NCI-H2196 treated with DMSO at 0.1 percent for 48 hours (cell line): ENCODE measurements around the gene S100A14.
A peak's percentile ranks its signal among the peaks of the same experiment; 100 is the strongest.
"Not testable (repeated sequence)": the region's sequence is repeated elsewhere in the genome, so short reads cannot be mapped to it uniquely, and the experiment has no call there.

Experiments used
- DNase-seq: peaks from one replicate; lab custom pipeline; 2025; ENCODE audit not compliant: unreplicated experiment; lab: John Stamatoyannopoulos, UW

The S100A14 gene

DNA sequence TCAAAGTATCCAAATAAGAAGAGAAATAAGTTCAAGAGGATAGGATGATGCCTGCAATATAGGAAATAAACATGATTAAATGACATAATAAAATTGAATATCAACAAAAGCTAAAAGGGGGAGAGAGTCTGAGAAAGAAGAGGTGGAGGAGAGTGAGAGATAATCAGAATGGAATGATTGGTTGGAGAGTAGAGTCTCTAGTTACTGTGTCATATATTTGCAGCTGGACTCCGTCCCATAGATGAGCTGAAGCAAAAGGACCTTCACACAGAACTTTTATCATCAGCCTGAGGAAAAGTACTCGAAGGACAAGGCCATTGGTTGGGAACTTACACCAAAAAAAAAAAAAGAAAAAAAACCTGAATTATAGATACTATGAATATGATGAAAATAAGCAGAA, 27.6 kb downstream of the S100A14 start:
- no peak for DNase-seq

GRCh38 chr1:153588033-153588432, 28.1 kb downstream of the S100A14 start:
- not testable (repeated sequence) for DNase-seq

- DNase-seq: no peak
These were observed 28.8 kb downstream of the S100A14 start for GRCh38 chr1:153587314-153587713.

DNA sequence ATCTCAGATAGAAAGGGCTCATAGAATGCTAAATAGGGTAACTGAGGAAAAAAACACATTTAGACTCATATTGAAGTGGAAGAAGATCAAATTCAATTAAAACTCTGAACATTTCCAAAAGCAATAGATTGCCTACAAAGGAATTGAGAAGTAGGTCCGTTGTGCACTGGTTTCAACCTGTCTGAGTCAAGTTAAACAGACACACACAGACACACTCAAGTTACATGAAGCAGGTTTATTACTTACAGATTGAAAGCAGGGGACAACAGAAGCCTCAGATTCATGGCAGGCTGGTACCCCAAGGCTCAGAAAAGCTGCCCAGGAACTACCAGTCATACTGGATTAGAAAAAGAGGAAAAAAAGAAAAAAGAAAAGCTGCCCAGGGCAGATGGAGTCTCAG, 29.8 kb downstream of the S100A14 start:
- DNase-seq: no peak

GRCh38 chr1:153585006-153585405, 31.1 kb downstream of the S100A14 start:
- DNase-seq: no peak

DNA sequence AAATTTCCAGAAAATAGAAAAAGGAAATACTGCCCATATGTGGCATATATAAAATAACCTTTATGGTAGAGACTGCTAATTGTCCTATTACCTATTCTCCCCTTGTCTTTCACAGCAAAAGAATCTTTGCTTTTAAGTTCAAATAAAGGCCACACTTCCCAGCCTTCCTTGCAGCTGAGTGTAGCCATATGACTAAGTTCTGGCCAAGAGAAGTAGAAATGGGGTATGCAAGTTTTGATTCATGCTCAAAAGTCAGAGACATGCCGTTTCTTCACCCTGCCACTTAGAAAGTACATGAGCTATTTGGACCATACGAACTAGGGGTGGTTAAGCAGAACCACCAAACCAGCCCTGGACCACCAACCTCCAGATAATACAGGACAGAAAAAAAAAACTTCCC, 32.1 kb downstream of the S100A14 start:
- DNase-seq: no peak

DNA sequence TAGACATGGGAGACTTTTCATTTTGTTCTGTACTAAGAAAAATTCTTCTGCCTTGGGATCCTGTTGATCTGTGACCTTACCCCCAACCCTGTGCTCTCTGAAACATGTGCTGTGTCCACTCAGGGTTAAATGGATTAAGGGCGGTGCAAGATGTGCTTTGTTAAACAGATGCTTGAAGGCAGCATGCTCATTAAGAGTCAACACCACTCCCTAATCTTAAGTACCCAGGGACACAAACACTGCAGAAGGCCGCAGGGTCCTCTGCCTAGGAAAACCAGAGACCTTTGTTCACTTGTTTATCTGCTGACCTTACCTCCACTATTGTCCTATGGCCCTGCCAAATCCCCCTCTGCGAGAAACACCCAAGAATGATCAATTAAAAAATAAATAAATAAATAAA, 32.6 kb downstream of the S100A14 start:
- DNase-seq: not testable (repeated sequence)

DNA sequence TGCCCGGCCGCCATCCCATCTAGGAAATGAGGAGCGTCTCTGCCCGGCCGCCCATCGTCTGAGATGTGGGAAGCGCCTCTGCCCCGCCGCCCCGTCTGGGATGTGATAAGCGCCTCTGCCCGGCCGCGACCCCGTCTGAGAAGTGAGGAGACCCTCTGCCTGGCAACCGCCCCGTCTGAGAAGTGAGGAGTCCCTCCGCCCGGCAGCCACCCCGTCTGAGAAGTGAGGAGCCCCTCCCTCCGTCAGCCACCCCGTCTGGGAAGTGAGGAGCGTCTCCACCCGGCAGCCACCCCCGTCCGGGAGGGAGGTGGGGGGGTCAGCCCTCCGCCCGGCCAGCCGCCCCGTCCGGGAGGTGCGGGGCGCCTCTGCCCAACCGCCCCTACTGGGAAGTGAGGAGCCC, 33.3 kb downstream of the S100A14 start:
- not testable (repeated sequence) for DNase-seq

- no peak for DNase-seq
These were observed 37.2 kb downstream of the S100A14 start for GRCh38 chr1:153578936-153579335.

DNA sequence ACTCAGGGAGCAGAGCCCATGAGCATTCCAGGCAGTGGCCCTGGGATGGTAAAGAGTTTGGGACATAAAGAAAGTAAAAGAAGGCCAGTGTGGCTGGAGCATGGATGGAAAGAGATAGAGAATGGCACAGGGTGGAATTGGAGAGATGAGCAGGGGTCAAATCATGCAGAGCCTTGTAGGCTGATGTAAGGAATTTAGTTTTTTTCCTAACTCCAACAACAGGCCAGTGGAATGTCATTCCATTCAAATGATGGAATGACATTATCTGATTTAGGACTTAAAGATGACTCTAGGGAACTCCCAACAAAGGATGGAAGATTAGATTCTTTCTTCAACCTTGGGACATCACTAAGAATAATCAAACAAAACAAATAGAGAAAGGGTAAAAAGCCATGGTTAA, 37.6 kb downstream of the S100A14 start:
- no peak for DNase-seq

- no peak for DNase-seq
These were observed 38.5 kb downstream of the S100A14 start for GRCh38 chr1:153577624-153578051.

DNA sequence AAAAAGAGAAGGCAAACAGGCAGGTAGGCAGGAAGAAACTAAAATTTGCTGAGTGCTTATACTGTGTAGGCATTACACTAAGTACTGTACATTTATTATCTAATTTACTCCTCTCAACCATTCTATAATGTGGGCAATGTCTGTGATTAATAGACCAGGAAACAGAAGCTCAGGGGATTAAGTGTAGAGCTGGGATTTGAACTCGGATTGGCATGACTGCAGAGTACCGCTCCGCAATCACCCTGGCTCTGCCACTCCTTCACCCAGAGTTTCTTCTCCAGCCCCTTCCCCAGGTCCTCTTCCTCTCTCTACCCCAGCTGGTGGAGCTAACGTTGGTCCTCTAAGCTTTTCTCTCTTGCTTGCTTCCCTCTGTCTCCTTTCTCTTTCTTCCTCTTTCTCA, 39.0 kb downstream of the S100A14 start:
- no peak for DNase-seq

- DNase-seq: not testable (repeated sequence)
These were observed 40.6 kb downstream of the S100A14 start for GRCh38 chr1:153575497-153575896.

DNA sequence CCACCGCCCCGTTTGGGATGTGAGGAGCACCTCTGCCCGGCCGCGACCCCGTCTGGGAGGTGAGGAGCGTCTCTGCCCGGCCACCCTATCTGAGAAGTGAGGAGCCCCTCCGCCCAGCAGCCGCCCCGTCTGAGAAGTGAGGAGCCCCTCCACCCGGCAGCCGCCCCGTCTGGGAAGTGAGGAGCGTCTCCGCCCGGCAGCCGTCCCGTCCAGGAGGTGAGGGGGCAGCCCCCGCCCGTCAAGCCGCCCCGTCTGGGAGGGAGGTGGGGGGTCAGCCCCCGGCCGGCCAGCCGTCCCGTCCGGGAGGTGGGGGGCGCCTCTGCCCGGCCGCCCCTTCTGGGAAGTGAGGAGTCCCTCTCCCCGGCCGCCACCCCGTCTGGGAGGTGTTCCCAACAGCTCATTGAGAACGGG, 41.0 kb downstream of the S100A14 start:
- not testable (repeated sequence) for DNase-seq

- DNase-seq: no peak
These were observed 42.8 kb downstream of the S100A14 start for GRCh38 chr1:153573351-153573750.

DNA sequence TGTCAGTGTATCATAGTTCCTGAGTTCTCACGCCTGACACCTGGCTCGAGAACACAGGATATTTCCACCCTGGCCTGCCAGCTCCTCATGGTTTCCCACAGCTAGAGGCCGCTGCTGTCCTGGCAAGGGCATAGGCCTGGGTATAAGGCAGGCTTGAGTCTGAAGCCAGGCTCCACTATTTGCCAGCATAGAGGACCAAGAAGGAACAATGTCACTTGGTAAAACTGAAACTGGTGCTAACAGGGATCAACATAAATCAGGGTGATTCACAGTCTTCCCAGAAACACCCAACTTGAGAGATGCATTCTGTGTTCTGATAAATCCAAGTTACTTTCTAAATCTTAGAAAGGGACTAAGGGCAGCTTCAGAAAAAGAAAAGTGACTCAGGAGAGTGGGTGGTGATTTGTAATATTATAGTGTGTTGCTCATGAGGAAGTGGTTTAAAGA, 43.5 kb downstream of the S100A14 start:
- peak; percentile 63 for DNase-seq

DNA sequence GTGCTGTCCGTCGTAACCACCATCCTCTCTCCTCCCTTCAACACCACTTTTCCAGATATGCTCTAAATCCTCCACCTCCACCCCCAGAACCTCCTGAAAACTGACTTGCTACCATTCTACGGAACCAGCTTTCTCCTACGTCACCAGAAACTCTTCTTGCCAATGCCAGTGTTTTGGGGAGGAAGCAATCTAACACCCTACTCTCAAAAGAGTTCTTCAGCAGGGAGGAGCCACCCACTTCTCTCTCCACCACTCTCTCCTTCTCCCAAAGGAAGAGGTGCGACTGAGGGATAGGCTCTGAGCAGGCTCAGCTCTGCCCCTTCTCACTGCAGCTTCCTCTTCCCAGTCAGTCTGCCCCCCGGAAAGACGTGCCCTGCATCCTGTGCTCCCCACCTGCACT, 44.4 kb downstream of the S100A14 start:
- no peak for DNase-seq

DNA sequence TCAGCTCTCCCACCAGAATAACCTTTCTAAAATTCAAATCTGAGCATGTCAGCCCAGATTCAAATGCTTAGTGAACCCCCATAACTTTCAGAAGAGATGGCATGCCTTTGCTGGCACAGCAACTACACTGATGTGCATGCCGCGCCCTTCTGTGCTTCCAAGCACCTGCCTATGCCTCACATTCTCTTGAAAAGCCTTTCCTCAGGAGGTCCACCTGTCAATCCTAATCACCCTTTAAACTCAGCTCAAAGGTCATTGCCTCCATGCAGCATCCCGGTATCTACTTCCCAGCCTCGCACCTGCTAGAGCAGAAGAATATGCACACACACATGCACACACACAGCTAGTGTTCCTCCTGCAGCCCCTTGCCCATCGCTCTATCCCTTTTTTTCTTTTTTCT, 45.3 kb downstream of the S100A14 start:
- DNase-seq: no peak

- no peak for DNase-seq
These were observed 46.7 kb downstream of the S100A14 start for GRCh38 chr1:153569465-153569864.

DNA sequence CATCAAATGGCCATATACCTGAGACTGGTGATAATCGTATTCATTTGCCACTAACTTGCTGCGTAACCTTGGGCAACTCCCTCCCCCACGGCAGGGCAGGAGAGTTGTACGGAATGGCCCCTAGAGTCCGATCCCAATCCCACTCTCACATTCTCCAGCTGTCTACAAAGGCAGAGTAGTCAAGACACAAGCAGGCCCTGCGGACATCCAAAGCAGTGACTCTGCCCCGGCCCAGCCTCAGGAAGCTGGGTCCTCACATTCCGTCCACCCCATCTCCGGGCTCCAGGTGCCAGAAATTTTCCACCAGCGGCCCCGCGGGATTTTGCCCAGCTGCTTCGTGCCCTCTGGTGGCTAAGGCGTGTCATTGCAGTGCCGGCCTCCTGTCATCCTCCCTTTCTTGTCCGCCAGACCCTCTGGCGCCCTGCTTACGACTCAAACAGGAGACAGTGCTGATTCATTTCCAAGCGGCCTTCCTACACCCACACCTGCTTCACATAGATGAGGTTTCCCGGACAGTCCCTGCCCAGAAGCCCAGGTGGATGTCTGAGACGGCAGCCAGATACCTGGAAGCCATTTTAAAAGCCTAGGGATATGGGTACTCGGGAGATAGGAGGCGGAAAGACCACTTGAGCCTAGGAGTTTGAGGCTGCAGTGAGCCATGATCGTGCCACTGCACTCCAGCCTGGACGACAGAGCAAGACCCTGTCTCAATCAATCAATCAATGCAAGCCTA, 47.6 kb downstream of the S100A14 start:
- peak; percentile 94 for DNase-seq

GRCh38 chr1:153567621-153568366, 48.3 kb downstream of the S100A14 start:
- DNase-seq: no peak
